WTC11 (cell line): Measurements from ENCODE around the gene GPRC5A. TPM values are rescaled to one million over a fixed set of nuclear protein-coding genes. Genes with fewer than 3 reads are reported as not detected.

Experiments
- ATAC-seq: fragments of 200-7000 bp; cut with Tn5 transposase; 2 replicates; pipeline ENCODE4 v1.10.0; 2021; ENCODE audit warnings: mild to moderate bottlenecking, moderate library complexity
- CTCF ChIA-PET: fragments of 300-600 bp; sonication (Branson Sonifier 250); formaldehyde crosslinking; loops from one replicate; lab custom pipeline; 2021; ENCODE audit warnings: antibody characterized with exemption; lab: Charles Lee
- POLR2A ChIA-PET: fragments of 350-600 bp; sonication (Branson Sonifier 250); formaldehyde crosslinking; loops from one replicate; lab custom pipeline; 2021; ENCODE audit warnings: antibody characterized with exemption; lab: Charles Lee
- DNase-seq: peaks from one replicate; pipeline ENCODE4 v3.0.0; 2021; ENCODE audit warnings: low spot score
- H3K27ac Mint-ChIP-seq: 2 replicates; pipeline ENCODE4 v1.8.0; 2021; ENCODE audit warnings: mixed read lengths
- H3K27me3 Mint-ChIP-seq: 2 replicates; pipeline ENCODE4 v1.8.0; 2021; ENCODE audit warnings: low read depth, mild to moderate bottlenecking, moderate library complexity, mixed read lengths
- H3K36me3 Mint-ChIP-seq: 2 replicates; pipeline ENCODE4 v1.8.0; 2021; ENCODE audit warnings: mixed read lengths
- H3K4me1 Mint-ChIP-seq: 2 replicates; pipeline ENCODE4 v1.8.0; 2022; ENCODE audit warnings: mixed read lengths
- H3K4me3 Mint-ChIP-seq: 2 replicates; pipeline ENCODE4 v1.8.0; 2021; ENCODE audit warnings: mild to moderate bottlenecking, moderate library complexity, mixed read lengths
- H3K9me3 Mint-ChIP-seq: 2 replicates; pipeline ENCODE4 v1.8.0; 2021; ENCODE audit warnings: mixed read lengths
- ARID4B ChIP-seq: sonication (generic); formaldehyde crosslinking; IDR thresholded peaks from 2 replicates; pipeline ENCODE4 v1.8.0; 2023; ENCODE audit warnings: missing genetic modification reagents, mild to moderate bottlenecking, borderline replicate concordance
- ATF1 ChIP-seq: sonication (generic); formaldehyde crosslinking; IDR thresholded peaks from 2 replicates; pipeline ENCODE4 v1.8.1; 2023; ENCODE audit warnings: mild to moderate bottlenecking, moderate library complexity, missing genetic modification reagents
- FOXJ3 ChIP-seq: sonication (generic); formaldehyde crosslinking; IDR thresholded peaks from 2 replicates; pipeline ENCODE4 v1.9.0; 2021; ENCODE audit warnings: missing genetic modification reagents, mild to moderate bottlenecking, borderline replicate concordance
- GRHL2 ChIP-seq: fragments of 250-450 bp; sonication (Bioruptor Pico); IDR thresholded peaks from 2 replicates; pipeline ENCODE4 v1.8.0; 2022; ENCODE audit warnings: mild to moderate bottlenecking, moderate library complexity; ENCODE audit not compliant: insufficient replicate concordance, severe bottlenecking
- GTF2I ChIP-seq: fragments of 250-450 bp; sonication (Bioruptor Pico); conservative IDR thresholded peaks from 2 replicates; pipeline ENCODE4 v1.4.0; 2021; ENCODE audit warnings: mild to moderate bottlenecking
- NFYB ChIP-seq: sonication (generic); formaldehyde crosslinking; conservative IDR thresholded peaks from 2 replicates; pipeline ENCODE4 v1.8.0; 2022; ENCODE audit warnings: low read depth, missing genetic modification reagents
- TCF7 ChIP-seq: sonication (generic); formaldehyde crosslinking; IDR thresholded peaks from 2 replicates; pipeline ENCODE4 v1.8.0; 2022; ENCODE audit warnings: mild to moderate bottlenecking, low read depth, missing genetic modification reagents, moderate library complexity
- TEAD4 ChIP-seq: sonication (generic); formaldehyde crosslinking; IDR thresholded peaks from 2 replicates; pipeline ENCODE4 v1.8.0; 2022; ENCODE audit warnings: mild to moderate bottlenecking, missing genetic modification reagents
- ZBTB43 ChIP-seq: sonication (generic); formaldehyde crosslinking; IDR thresholded peaks from 2 replicates; pipeline ENCODE4 v1.8.1; 2023; ENCODE audit warnings: mild to moderate bottlenecking, missing genetic modification reagents
- ZNF121 ChIP-seq: sonication (generic); formaldehyde crosslinking; IDR thresholded peaks from 2 replicates; pipeline ENCODE4 v1.8.0; 2023; ENCODE audit warnings: missing genetic modification reagents
- ZNF396 ChIP-seq: fragments of 250-450 bp; sonication (Bioruptor Pico); IDR thresholded peaks from 2 replicates; pipeline ENCODE4 v1.8.0; 2021; ENCODE audit warnings: mild to moderate bottlenecking, moderate library complexity, borderline replicate concordance
- ZNF532 ChIP-seq: fragments of 250-450 bp; sonication (Bioruptor Pico); IDR thresholded peaks from 2 replicates; pipeline ENCODE4 v1.9.0; 2021; ENCODE audit warnings: mild to moderate bottlenecking, borderline replicate concordance
- total RNA-seq: library from RNA; stranded (reverse); gene quantifications from 3 replicates; pipeline ENCODE4 v1.2.3, GENCODE V29; 2021
- TF ChIP-seq, protein P1 (sequence below): sonication (generic); formaldehyde crosslinking; IDR thresholded peaks from 2 replicates; pipeline ENCODE4 v1.8.1; 2023; ENCODE audit warnings: mild to moderate bottlenecking, moderate library complexity, missing genetic modification reagents
- TF ChIP-seq, protein P2 (sequence below): fragments of 200-600 bp; IDR thresholded peaks from 2 replicates; pipeline ENCODE4 v1.8.0; 2022; ENCODE audit warnings: antibody characterized with exemption
- TF ChIP-seq, protein P3 (sequence below): sonication (generic); formaldehyde crosslinking; conservative IDR thresholded peaks from 2 replicates; pipeline ENCODE4 v1.8.1; 2022; ENCODE audit warnings: mild to moderate bottlenecking, missing genetic modification reagents
- TF ChIP-seq, protein P4 (sequence below): sonication (generic); formaldehyde crosslinking; IDR thresholded peaks from 2 replicates; pipeline ENCODE4 v1.8.0; 2022; ENCODE audit warnings: mild to moderate bottlenecking, missing genetic modification reagents

GPRC5A gene
- total RNA-seq, 1 experiment from 2014 or later, result 1.1 TPM

DNA sequence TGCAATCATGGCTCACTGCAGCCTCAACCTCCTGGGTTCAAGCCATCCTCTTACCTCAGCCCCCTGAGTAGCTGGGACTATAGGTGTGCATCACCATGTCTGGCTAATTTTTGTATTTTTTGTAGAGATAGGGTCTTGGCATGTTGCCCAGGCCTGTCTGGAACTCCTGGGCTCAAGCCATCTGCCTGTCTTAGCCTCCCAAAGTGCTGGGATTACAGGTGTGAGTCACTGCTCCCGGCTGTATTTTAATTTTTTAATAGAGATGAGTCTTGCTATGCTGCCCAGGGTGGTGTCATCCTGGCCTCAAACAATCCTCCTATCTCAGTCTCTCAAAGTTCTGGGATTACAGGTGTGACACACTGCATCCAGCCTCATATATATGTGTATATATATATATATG is 31.7 kb upstream of the GPRC5A start:
- ChIA-PET CTCF (no interaction called here), POLR2A (no interaction called here)
- Mint-ChIP-seq H3K4me1 (peaks cover 11% of the 10 kb centered on the region), H3K36me3 (peaks cover 7% of the 10 kb centered on the region), H3K27me3 (no peaks in the 10 kb centered on the region; the same call in 1 of the 2 replicates), H3K4me3 (no peak overlapping the region), H3K27ac (no peak overlapping the region), H3K9me3 (peaks cover 8% of the 10 kb centered on the region)
- DNase-seq (no peak), ATAC-seq (no peak)
- TF ChIP-seq GRHL2, result no peak
- no peak for TF ChIP-seq TEAD4
- TF ChIP-seq, protein P1, sequence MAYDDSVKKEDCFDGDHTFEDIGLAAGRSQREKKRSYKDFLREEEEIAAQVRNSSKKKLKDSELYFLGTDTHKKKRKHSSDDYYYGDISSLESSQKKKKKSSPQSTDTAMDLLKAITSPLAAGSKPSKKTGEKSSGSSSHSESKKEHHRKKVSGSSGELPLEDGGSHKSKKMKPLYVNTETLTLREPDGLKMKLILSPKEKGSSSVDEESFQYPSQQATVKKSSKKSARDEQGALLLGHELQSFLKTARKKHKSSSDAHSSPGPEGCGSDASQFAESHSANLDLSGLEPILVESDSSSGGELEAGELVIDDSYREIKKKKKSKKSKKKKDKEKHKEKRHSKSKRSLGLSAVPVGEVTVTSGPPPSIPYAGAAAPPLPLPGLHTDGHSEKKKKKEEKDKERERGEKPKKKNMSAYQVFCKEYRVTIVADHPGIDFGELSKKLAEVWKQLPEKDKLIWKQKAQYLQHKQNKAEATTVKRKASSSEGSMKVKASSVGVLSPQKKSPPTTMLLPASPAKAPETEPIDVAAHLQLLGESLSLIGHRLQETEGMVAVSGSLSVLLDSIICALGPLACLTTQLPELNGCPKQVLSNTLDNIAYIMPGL (CRISPR knock-in tag), result no peak
- TF ChIP-seq ATF1 (CRISPR knock-in tag), result no peak
- TF ChIP-seq, protein P2, sequence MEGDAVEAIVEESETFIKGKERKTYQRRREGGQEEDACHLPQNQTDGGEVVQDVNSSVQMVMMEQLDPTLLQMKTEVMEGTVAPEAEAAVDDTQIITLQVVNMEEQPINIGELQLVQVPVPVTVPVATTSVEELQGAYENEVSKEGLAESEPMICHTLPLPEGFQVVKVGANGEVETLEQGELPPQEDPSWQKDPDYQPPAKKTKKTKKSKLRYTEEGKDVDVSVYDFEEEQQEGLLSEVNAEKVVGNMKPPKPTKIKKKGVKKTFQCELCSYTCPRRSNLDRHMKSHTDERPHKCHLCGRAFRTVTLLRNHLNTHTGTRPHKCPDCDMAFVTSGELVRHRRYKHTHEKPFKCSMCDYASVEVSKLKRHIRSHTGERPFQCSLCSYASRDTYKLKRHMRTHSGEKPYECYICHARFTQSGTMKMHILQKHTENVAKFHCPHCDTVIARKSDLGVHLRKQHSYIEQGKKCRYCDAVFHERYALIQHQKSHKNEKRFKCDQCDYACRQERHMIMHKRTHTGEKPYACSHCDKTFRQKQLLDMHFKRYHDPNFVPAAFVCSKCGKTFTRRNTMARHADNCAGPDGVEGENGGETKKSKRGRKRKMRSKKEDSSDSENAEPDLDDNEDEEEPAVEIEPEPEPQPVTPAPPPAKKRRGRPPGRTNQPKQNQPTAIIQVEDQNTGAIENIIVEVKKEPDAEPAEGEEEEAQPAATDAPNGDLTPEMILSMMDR, result no peak
- TF ChIP-seq TCF7, result no peak

DNA sequence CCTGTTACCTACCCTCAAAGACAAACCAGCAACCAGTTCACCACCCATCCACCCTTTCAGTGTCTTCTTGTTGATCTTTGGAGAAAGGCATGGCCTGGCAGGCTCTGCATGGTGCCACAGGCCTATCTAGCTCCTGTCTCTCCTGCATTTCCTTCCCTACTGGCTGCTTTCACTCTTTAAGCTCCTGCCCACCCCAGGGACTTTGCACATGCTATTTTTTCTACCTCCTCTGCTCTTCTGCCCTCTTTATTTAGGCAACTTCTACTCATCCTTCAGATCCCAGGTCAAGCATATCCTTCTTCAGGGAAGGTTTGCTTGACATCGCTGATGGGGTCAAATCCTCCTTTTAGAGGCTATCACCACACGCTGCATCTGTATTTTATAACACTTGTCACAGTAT is 27.1 kb upstream of the GPRC5A start:
- POLR2A ChIA-PET, result no interaction called here

DNA sequence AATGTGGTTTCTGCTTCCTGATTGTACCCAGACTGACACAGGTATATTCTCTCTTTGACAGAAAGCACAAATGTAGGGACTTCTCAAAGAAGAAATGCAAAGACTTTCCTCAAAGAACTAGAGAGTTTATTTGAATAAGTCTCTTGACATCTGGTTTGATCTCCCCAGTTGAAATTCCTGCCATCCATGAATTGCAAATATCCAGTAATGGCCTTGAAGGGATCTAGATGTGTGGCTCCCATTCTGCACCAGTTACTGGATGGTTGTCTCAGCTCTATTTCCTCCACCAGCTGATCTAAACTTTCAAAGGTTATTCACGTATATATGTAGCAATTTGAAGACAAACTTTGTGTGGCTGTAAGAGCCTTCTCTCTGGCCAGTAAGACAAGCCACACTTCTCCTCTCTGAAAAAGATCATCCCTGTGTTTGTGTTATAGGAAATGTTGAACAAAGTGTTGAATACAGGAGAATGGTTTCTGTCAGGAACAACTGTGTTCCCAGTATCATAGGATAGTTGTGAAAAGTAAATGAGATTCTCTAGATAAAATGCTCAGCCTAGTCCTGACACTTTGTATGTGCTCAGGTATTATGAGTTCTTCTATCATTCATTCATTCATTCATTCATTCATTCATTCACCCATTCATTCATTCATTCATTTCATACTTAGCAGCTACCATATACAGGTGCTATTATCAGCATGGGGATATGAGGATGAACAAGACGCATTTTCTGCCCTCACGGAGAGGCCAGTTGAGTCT is 22.7 kb upstream of the GPRC5A start:
- Mint-ChIP-seq H3K36me3 (peaks cover 4% of the 10 kb centered on the region; the same call in 1 of the 2 replicates), H3K4me3 (no peak overlapping the region), H3K27me3 (no peaks in the 10 kb centered on the region), H3K27ac (no peak overlapping the region), H3K4me1 (peaks cover 44% of the 10 kb centered on the region), H3K9me3 (peaks cover 5% of the 10 kb centered on the region)
- ChIA-PET CTCF (interaction anchor here (0.6 to 1.6 kb wide), 2 partner anchors 24 to 32 kb away, joined by 3 to 5 read pairs; no protein-coding TSS in a partner anchor), POLR2A (no interaction called here)
- ATAC-seq (no peak), DNase-seq (no peak)
- TF ChIP-seq, protein P3, sequence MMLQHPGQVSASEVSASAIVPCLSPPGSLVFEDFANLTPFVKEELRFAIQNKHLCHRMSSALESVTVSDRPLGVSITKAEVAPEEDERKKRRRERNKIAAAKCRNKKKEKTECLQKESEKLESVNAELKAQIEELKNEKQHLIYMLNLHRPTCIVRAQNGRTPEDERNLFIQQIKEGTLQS (CRISPR knock-in tag), result no peak
- TF ChIP-seq NFYB (CRISPR knock-in tag) (no peak), ZNF532 (no peak), ZNF121 (no peak), FOXJ3 (CRISPR knock-in tag) (no peak), ZBTB43 (CRISPR knock-in tag) (no peak), ARID4B (CRISPR knock-in tag) (no peak)
- TF ChIP-seq, protein P4, sequence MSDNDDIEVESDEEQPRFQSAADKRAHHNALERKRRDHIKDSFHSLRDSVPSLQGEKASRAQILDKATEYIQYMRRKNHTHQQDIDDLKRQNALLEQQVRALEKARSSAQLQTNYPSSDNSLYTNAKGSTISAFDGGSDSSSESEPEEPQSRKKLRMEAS (CRISPR knock-in tag), result no peak

More for the DNA sequence above, 27.1 kb upstream of the GPRC5A start:
- no peaks in the 10 kb centered on the region for H3K27me3 Mint-ChIP-seq
- CTCF ChIA-PET, result no interaction called here
- no peak for DNase-seq
- peaks cover 6% of the 10 kb centered on the region for H3K9me3 Mint-ChIP-seq
- TF ChIP-seq GTF2I (CRISPR knock-in tag) (no peak), ZNF396 (CRISPR knock-in tag) (no peak)
- H3K4me3 Mint-ChIP-seq, result no peak overlapping the region
- peaks cover 6% of the 10 kb centered on the region for H3K36me3 Mint-ChIP-seq
- H3K4me1 Mint-ChIP-seq, result peaks cover 22% of the 10 kb centered on the region
- H3K27ac Mint-ChIP-seq, result no peak overlapping the region
- ATAC-seq, result no peak
